ENCODE results near the gene CLNK. TPM values are rescaled to one million over a fixed set of nuclear protein-coding genes. Genes with fewer than 3 reads are reported as not detected.

The CLNK gene
- total RNA-seq, 1 experiment from 2014 or later, result not detected

GRCh38 chr4:10596586-10597290 lies 87.8 kb downstream of the CLNK start:
- H2BK12ac ChIP-seq (ENCODE audit: insufficient read length, low read depth, low read length), result no peak overlapping the region
- H3K27me3 ChIP-seq (ENCODE audit: insufficient read depth, low read length), result no peaks in the 10 kb centered on the region
- no peaks in the 10 kb centered on the region for H3K27me3 Mint-ChIP-seq (ENCODE audit: low read depth)
- WGBS (ENCODE audit: extremely low coverage, insufficient read length, low lambda C conversion rate), result no CpG with 5 or more reads among the region's 2 CpGs
- no peaks in the 10 kb centered on the region for H3K9me3 Mint-ChIP-seq
- no peaks in the 10 kb centered on the region for H3K36me3 Mint-ChIP-seq (ENCODE audit: insufficient read depth in 1 of 3, low read depth in 3 of 3)
- no peak overlapping the region for H2AK5ac ChIP-seq (ENCODE audit: insufficient read length, low read length)
- no peak overlapping the region for H3K4me3 Mint-ChIP-seq
- no peak overlapping the region for H3K56ac ChIP-seq (ENCODE audit: insufficient read length, low read depth, low read length)
- no peaks in the 10 kb centered on the region for H3K79me1 ChIP-seq (ENCODE audit: insufficient read depth, low read depth, low read length, poor library complexity, severe bottlenecking)
- no peaks in the 10 kb centered on the region for H3K9me3 ChIP-seq (ENCODE audit: control insufficient read depth, low read depth, low read length)
- no peak overlapping the region for H2BK20ac ChIP-seq (ENCODE audit: low read depth, low read length, poor library complexity, severe bottlenecking)
- no peak for DNase-seq
- H2BK15ac ChIP-seq (ENCODE audit: low read depth, low read length), result no peak overlapping the region
- H4K20me1 ChIP-seq (ENCODE audit: control insufficient read depth, insufficient read depth, insufficient read length), result no peaks in the 10 kb centered on the region
- no peak overlapping the region for H4K91ac ChIP-seq (ENCODE audit: insufficient read length, low read depth, low read length)
- no peaks in the 10 kb centered on the region for H3K4me1 ChIP-seq (ENCODE audit: insufficient read depth, low read length)
- H3K14ac ChIP-seq (ENCODE audit: insufficient read depth, low read length), result no peak overlapping the region
- H3K27ac Mint-ChIP-seq, result no peak overlapping the region
- no peak overlapping the region for H2BK120ac ChIP-seq (ENCODE audit: low read depth, low read length, poor library complexity, severe bottlenecking)
- no peak overlapping the region for H2AFZ ChIP-seq (ENCODE audit: low read length)
- H3K4me2 ChIP-seq (ENCODE audit: insufficient read depth, insufficient read length, low read length), result no peak overlapping the region
- H3K79me2 ChIP-seq (ENCODE audit: insufficient read depth, low read length), result no peaks in the 10 kb centered on the region
- H4K8ac ChIP-seq (replicated peaks; ENCODE audit: insufficient read length, low read depth, low read length), result no peak overlapping the region
- no peak overlapping the region for H3K18ac ChIP-seq (ENCODE audit: insufficient read length, low read depth, low read length)
- peaks cover 8 to 9% of the 10 kb centered on the region in 2 experiments for H3K4me1 Mint-ChIP-seq
- no peak overlapping the region for H3K4ac ChIP-seq (ENCODE audit: low read depth, low read length)
- TF ChIP-seq, protein P1, sequence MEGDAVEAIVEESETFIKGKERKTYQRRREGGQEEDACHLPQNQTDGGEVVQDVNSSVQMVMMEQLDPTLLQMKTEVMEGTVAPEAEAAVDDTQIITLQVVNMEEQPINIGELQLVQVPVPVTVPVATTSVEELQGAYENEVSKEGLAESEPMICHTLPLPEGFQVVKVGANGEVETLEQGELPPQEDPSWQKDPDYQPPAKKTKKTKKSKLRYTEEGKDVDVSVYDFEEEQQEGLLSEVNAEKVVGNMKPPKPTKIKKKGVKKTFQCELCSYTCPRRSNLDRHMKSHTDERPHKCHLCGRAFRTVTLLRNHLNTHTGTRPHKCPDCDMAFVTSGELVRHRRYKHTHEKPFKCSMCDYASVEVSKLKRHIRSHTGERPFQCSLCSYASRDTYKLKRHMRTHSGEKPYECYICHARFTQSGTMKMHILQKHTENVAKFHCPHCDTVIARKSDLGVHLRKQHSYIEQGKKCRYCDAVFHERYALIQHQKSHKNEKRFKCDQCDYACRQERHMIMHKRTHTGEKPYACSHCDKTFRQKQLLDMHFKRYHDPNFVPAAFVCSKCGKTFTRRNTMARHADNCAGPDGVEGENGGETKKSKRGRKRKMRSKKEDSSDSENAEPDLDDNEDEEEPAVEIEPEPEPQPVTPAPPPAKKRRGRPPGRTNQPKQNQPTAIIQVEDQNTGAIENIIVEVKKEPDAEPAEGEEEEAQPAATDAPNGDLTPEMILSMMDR (conservative IDR thresholded peaks at IDR 0.05), result no peak
- H3K9ac ChIP-seq (ENCODE audit: extremely low read depth, insufficient read length, low read length), result no peak overlapping the region
- no peak overlapping the region for H2BK5ac ChIP-seq (ENCODE audit: insufficient read length, low read length)
- no peak overlapping the region for H3T11ph ChIP-seq (ENCODE audit: low read length)
- no peak overlapping the region for H3K23ac ChIP-seq (ENCODE audit: insufficient read length, low read depth, low read length)
- no peaks in the 10 kb centered on the region for H3K23me2 ChIP-seq (ENCODE audit: insufficient read length, low read depth, low read length, poor library complexity, severe bottlenecking)
- no peak overlapping the region for H4K5ac ChIP-seq (ENCODE audit: insufficient read length, low read depth, low read length)
- H3K27ac ChIP-seq (ENCODE audit: insufficient read length, low read depth, low read length), result no peak overlapping the region

All from H9 (cell line).